Vagina (tissue), 2 donors: ENCODE data around the gene COL12A1. TPM values are rescaled to one million over a fixed set of nuclear protein-coding genes. Genes with fewer than 3 reads are reported as not detected.

Experiments
- DNase-seq, 2 donors: peaks; one replicate each; pipeline ENCODE4 v3.0.0-alpha.2; 2017; ENCODE audit errors: extremely low spot score in 2 of 2
- H3K27ac ChIP-seq: fragments of 200-600 bp; sonication (generic); one replicate; pipeline ENCODE4 v1.5.1; 2019
- H3K27me3 ChIP-seq: fragments of 200-600 bp; sonication (generic); one replicate; pipeline ENCODE4 v1.5.1; 2019
- H3K36me3 ChIP-seq, 2 donors: fragments of 200-600 bp; sonication (generic); one replicate each; pipeline ENCODE4 v1.5.1; 2017 to 2019
- H3K4me1 ChIP-seq: fragments of 200-600 bp; sonication (generic); one replicate; pipeline ENCODE4 v1.5.1; 2019
- H3K4me3 ChIP-seq, 2 donors: fragments of 200-600 bp; sonication (generic); 1 replicate in 1 of 2; 2 replicates in 1 of 2; pipeline ENCODE4 v1.5.1; 2016 to 2019
- H3K9me3 ChIP-seq: fragments of 200-600 bp; sonication (generic); one replicate; pipeline ENCODE4 v1.5.1; 2019
- POLR2A ChIP-seq, 2 donors: fragments of 450-650 bp; IDR thresholded peaks; one replicate each; pipeline ENCODE4 v1.6.1; 2017; ENCODE audit warnings: antibody characterized with exemption in 2 of 2, mild to moderate bottlenecking in 2 of 2, moderate library complexity in 2 of 2
- POLR2AphosphoS5 ChIP-seq, 2 donors: sonication (generic); formaldehyde crosslinking; IDR thresholded peaks; one replicate each; pipeline ENCODE4 v1.9.0; 2017; ENCODE audit warnings: antibody characterized with exemption in 2 of 2, mild to moderate bottlenecking in 2 of 2, low read depth in 1 of 2; ENCODE audit not compliant: insufficient read depth in 1 of 2
- intact Hi-C: fragments of 100-400 bp; cut with DNase I; formaldehyde crosslinking; loops from one replicate; pipeline ENCODE4 v1.15.1; 2023
- total RNA-seq: library from RNA; depleted of rRNA; stranded (reverse); fragments of >200 nt; gene quantifications from one replicate; pipeline ENCODE4 v1.2.3, GENCODE V29; 2016
- TF ChIP-seq, protein P1 (sequence below), 3 experiments: fragments of 450-650 bp in 2 of 3; fragments of 200-600 bp in 1 of 3; sonication (generic) in 1 of 3; IDR thresholded peaks; one replicate each; pipeline ENCODE4 v1.5.1; 2017 to 2019; ENCODE audit warnings: antibody characterized with exemption in 3 of 3, mild to moderate bottlenecking in 2 of 3, moderate library complexity in 2 of 3

COL12A1 gene
- total RNA-seq, 1 donor from 2014 or later: 130 TPM

DNA sequence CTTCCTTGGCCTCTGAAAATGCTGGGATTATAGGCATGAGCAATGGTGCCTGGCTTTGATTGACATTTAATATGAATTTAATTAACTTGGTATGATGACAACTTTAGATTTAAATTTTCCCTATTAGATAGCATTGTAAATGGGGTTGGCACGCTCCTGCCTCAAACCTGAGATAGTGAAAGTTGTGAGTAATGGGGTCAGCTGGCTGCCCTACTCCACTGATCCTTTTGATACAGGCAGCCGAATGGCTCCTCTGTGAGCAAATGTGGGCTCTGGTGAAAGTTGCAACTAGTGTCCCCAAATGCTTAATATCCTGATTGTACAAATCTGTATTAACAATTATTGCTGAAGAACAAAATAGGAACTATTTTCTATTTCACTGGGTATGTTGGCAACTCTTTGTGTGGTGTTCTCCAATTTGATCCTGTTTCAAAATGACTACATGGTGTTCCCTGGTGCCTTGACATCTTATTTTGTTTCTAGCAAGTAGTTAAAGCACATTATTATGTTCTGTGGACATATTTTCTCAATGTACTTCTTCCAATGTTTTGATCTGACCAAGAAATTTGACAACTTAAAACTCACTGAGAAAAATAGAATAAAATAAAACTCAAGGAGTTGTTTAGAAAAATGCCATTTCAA is 97.4 kb downstream of the COL12A1 start:
- Histone ChIP-seq H3K27me3 (no peaks in the 10 kb centered on the region), H3K27ac (no peak overlapping the region), H3K4me3 (no peak overlapping the region), H3K4me1 (no peaks in the 10 kb centered on the region), H3K36me3 (peaks cover 0 to 2% of the 10 kb centered on the region in 2 donors), H3K9me3 (no peaks in the 10 kb centered on the region)
- TF ChIP-seq, protein P1, sequence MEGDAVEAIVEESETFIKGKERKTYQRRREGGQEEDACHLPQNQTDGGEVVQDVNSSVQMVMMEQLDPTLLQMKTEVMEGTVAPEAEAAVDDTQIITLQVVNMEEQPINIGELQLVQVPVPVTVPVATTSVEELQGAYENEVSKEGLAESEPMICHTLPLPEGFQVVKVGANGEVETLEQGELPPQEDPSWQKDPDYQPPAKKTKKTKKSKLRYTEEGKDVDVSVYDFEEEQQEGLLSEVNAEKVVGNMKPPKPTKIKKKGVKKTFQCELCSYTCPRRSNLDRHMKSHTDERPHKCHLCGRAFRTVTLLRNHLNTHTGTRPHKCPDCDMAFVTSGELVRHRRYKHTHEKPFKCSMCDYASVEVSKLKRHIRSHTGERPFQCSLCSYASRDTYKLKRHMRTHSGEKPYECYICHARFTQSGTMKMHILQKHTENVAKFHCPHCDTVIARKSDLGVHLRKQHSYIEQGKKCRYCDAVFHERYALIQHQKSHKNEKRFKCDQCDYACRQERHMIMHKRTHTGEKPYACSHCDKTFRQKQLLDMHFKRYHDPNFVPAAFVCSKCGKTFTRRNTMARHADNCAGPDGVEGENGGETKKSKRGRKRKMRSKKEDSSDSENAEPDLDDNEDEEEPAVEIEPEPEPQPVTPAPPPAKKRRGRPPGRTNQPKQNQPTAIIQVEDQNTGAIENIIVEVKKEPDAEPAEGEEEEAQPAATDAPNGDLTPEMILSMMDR (IDR thresholded peaks at IDR 0.05): no peak
- TF ChIP-seq POLR2AphosphoS5 (IDR thresholded peaks at IDR 0.05; ENCODE audit: insufficient read depth in 1 of 2, low read depth in 1 of 2) (no peak), POLR2A (IDR thresholded peaks at IDR 0.05) (no peak)
- DNase-seq: no peak
- intact Hi-C loops: no loop called here

DNA sequence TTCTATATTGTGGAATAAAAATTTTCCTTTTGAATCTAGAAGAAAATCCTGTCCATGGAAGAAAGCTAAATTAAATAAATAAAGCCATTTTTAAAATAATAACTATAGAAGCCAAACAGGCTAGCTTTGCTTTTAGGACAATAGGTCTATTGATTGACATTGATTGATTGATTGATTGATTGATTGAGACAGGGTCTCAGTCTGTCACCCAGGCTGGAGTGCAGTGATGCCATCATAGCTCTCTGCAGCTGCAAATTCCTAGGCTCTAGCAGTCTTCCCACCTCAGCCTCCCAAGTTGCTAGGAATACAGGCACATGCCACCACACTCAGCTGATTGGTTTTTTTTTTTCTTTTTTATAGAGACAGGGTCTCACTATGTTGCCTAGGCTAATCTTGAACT is 97.9 kb downstream of the COL12A1 start:
- no peak overlapping the region for H3K4me3 ChIP-seq
- TF ChIP-seq POLR2AphosphoS5 (IDR thresholded peaks at IDR 0.05; ENCODE audit: insufficient read depth in 1 of 2, low read depth in 1 of 2) (no peak), POLR2A (IDR thresholded peaks at IDR 0.05) (no peak)
- TF ChIP-seq, protein P1 (IDR thresholded peaks at IDR 0.05): no peak
- no peak overlapping the region for H3K27ac ChIP-seq
- no peaks in the 10 kb centered on the region for H3K4me1 ChIP-seq
- no peaks in the 10 kb centered on the region for H3K27me3 ChIP-seq
- peaks cover 0 to 8% of the 10 kb centered on the region in 2 donors for H3K36me3 ChIP-seq
- no peak for DNase-seq
- intact Hi-C loops: no loop called here
- H3K9me3 ChIP-seq: no peaks in the 10 kb centered on the region

DNA sequence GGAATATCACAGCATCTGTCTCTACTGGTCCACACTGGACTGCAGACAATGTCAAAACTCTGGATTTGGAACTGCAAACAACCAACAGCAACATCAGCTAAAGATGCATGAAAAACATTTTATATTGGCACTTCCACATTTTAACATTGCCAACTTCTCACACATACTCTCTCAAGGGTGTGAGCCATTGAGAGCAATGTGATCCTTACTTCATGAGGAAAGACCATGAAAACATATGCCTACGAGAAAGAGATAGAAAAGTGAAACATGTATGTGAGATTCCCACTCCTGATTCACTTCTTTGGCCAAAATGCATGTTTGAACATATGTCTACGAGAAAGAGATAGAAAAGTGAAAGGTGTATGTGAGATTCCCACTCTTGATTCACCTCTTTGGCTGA is 99.4 kb downstream of the COL12A1 start:
- intact Hi-C loops: no loop called here
- peaks cover 0 to 16% of the 10 kb centered on the region in 2 donors for H3K36me3 ChIP-seq
- TF ChIP-seq POLR2A (IDR thresholded peaks at IDR 0.05) (no peak), POLR2AphosphoS5 (IDR thresholded peaks at IDR 0.05; ENCODE audit: insufficient read depth in 1 of 2, low read depth in 1 of 2) (no peak)
- TF ChIP-seq, protein P1 (IDR thresholded peaks at IDR 0.05): no peak
- H3K27me3 ChIP-seq: no peaks in the 10 kb centered on the region
- no peaks in the 10 kb centered on the region for H3K4me1 ChIP-seq
- H3K9me3 ChIP-seq: no peaks in the 10 kb centered on the region
- H3K27ac ChIP-seq: no peak overlapping the region
- DNase-seq: no peak
- H3K4me3 ChIP-seq: no peak overlapping the region

DNA sequence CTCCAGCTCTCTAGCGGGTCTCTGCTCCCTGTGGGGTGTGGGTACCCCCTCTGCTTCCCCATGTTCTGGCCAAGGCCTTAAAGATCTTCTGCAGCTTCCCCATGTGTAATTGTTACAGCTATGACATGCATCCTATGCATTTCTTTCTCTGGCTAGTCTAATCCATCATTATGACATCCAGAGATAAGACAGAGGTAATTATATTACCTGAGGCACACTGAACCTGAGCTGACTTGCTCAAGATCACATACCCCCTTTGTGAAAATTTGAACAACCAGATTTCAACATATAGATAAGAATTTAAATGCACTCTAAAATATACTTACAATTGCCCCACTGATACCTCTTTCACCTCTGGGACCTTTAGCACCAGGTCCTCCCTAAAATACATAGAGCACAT is 102.4 kb downstream of the COL12A1 start:
- H3K9me3 ChIP-seq: no peaks in the 10 kb centered on the region
- TF ChIP-seq POLR2A (IDR thresholded peaks at IDR 0.05): no peak
- TF ChIP-seq, protein P1 (IDR thresholded peaks at IDR 0.05): no peak
- TF ChIP-seq POLR2AphosphoS5 (IDR thresholded peaks at IDR 0.05; ENCODE audit: insufficient read depth in 1 of 2, low read depth in 1 of 2): no peak
- H3K27me3 ChIP-seq: no peaks in the 10 kb centered on the region
- peaks cover 2% of the 10 kb centered on the region for H3K4me1 ChIP-seq
- peaks cover 0 to 17% of the 10 kb centered on the region in 2 donors for H3K36me3 ChIP-seq
- intact Hi-C loops: no loop called here
- no peak overlapping the region for H3K27ac ChIP-seq
- H3K4me3 ChIP-seq: no peak overlapping the region
- DNase-seq: no peak

DNA sequence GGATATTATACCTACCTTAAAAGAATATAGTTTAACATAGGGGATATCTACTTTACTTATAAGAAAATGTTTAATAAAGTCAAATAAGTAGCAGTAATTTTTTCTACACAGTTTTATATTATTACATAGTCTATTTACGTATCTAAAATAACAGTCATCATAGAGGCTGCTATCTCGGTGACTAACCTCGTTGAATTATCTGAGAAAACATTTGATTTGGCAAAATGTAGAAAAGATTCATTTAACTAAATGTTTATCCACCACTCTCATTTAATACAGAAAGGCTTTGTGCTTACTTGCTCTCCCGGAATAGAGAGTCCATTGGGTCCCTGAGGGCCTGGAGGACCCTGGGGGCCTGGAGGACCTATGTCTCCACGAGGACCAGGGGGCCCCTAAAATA is 103.6 kb downstream of the COL12A1 start:
- H3K36me3 ChIP-seq: peaks cover 0 to 17% of the 10 kb centered on the region in 2 donors
- no peaks in the 10 kb centered on the region for H3K27me3 ChIP-seq
- H3K27ac ChIP-seq: no peak overlapping the region
- no peak for DNase-seq
- no peak overlapping the region for H3K4me3 ChIP-seq
- H3K9me3 ChIP-seq: no peaks in the 10 kb centered on the region
- no peak for TF ChIP-seq POLR2A (IDR thresholded peaks at IDR 0.05)
- TF ChIP-seq POLR2AphosphoS5 (IDR thresholded peaks at IDR 0.05; ENCODE audit: insufficient read depth in 1 of 2, low read depth in 1 of 2): no peak
- TF ChIP-seq, protein P1 (IDR thresholded peaks at IDR 0.05): no peak
- H3K4me1 ChIP-seq: peaks cover 5% of the 10 kb centered on the region
- intact Hi-C loops: no loop called here
